Stimulated activated naive B cell treated with anti-CD40 and anti-IgM and Interleukin-4, amounts not matched to agents 10 μg/mL and 1 μg/mL and 100 μg/mL, for 72 hours (primary cell): ENCODE results near the gene IGFBP4.

Source experiments
- ATAC-seq, 2 donors: fragments of 150-1000 bp; cut with Tn5 transposase; replicated peaks; 2 replicates each; pipeline ENCODE4 v1.10.0; 2021; ENCODE audit warnings: moderate library complexity in 1 of 2
- DNase-seq: peaks from one replicate; pipeline ENCODE4 v3.0.0; 2021
- H3K27ac Mint-ChIP-seq: one replicate; pipeline ENCODE4 v1.8.0; 2022; ENCODE audit warnings: mild to moderate bottlenecking, mixed read lengths
- H3K27me3 Mint-ChIP-seq, 2 donors: one replicate each; pipeline ENCODE4 v1.8.0; 2022; ENCODE audit warnings: mixed read lengths in 2 of 2
- H3K36me3 Mint-ChIP-seq, 2 donors: one replicate each; pipeline ENCODE4 v1.8.0; 2022; ENCODE audit warnings: mixed read lengths in 2 of 2, mild to moderate bottlenecking in 1 of 2
- H3K4me1 Mint-ChIP-seq, 2 donors: one replicate each; pipeline ENCODE4 v1.8.0; 2022; ENCODE audit warnings: mixed read lengths in 2 of 2, mild to moderate bottlenecking in 1 of 2
- H3K4me3 Mint-ChIP-seq, 2 donors: one replicate each; pipeline ENCODE4 v1.8.0; 2022; ENCODE audit warnings: mild to moderate bottlenecking in 2 of 2, mixed read lengths in 2 of 2, moderate library complexity in 1 of 2
- H3K9me3 Mint-ChIP-seq, 2 donors: one replicate each; pipeline ENCODE4 v1.8.0; 2022; ENCODE audit warnings: mixed read lengths in 2 of 2, mild to moderate bottlenecking in 1 of 2

The IGFBP4 gene

GRCh38 chr17:40419559-40420331 lies 23.5 kb upstream of the IGFBP4 start:
- Mint-ChIP-seq H3K9me3 (no peaks in the 10 kb centered on the region), H3K4me1 (peaks cover 2 to 10% of the 10 kb centered on the region in 2 donors), H3K4me3 (peak overlapping the region; percentile 17 to 34), H3K36me3 (no peaks in the 10 kb centered on the region), H3K27ac (no peak overlapping the region), H3K27me3 (no peaks in the 10 kb centered on the region)
- no peak for ATAC-seq
- DNase-seq: no peak

DNA sequence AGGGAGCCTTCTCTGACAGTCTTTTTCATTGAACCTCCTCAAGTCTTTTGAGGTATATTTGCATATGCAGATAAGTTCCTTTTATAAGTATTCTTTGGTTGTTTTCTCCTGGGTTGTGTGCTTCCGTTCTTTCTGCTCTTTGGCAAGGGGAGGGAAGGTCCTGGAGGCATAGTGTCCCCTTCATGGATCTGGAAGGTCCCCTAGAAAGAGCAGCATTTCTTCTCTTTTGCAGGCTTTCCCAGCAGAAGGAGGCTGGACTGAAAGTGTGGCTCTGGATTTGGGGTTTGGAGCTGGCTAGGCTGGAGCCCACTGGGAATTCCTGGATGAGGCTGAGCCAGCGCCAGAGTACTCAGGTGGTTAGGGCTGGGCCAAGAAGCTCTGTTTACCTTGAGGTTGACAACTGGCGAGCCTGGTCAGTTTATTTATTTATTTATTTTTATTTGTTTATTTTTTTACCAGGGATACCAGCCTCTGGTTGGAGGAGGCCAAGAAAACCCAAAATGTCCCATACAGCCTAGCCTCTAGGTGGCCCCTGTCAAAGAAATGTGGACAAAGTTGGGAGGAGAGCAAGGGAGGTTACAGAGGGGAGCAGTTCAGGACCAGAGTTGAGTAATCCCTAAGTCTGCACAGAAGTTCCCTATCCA lies 20.1 kb upstream of the IGFBP4 start:
- no peaks in the 10 kb centered on the region for H3K36me3 Mint-ChIP-seq
- H3K27ac Mint-ChIP-seq: no peak overlapping the region
- no peaks in the 10 kb centered on the region for H3K27me3 Mint-ChIP-seq
- ATAC-seq: no peak
- no peak for DNase-seq
- H3K9me3 Mint-ChIP-seq: no peaks in the 10 kb centered on the region
- H3K4me1 Mint-ChIP-seq: peaks cover 0 to 6% of the 10 kb centered on the region in 2 donors
- no peak overlapping the region for H3K4me3 Mint-ChIP-seq

GRCh38 chr17:40425741-40426140 lies 17.5 kb upstream of the IGFBP4 start:
- Mint-ChIP-seq H3K27me3 (no peaks in the 10 kb centered on the region), H3K9me3 (no peaks in the 10 kb centered on the region), H3K27ac (peak overlapping the region; percentile 20), H3K4me3 (no peak overlapping the region), H3K36me3 (no peaks in the 10 kb centered on the region), H3K4me1 (no peaks in the 10 kb centered on the region)
- no peak for ATAC-seq
- no peak for DNase-seq

GRCh38 chr17:40427002-40427491 lies 16.2 kb upstream of the IGFBP4 start:
- Mint-ChIP-seq H3K36me3 (no peaks in the 10 kb centered on the region), H3K27ac (no peak overlapping the region), H3K4me3 (no peak overlapping the region), H3K4me1 (peaks cover 0 to 3% of the 10 kb centered on the region in 2 donors), H3K9me3 (no peaks in the 10 kb centered on the region), H3K27me3 (peaks cover 0 to 4% of the 10 kb centered on the region in 2 donors)
- DNase-seq: no peak
- ATAC-seq: peak; percentile 7 to 47

DNA sequence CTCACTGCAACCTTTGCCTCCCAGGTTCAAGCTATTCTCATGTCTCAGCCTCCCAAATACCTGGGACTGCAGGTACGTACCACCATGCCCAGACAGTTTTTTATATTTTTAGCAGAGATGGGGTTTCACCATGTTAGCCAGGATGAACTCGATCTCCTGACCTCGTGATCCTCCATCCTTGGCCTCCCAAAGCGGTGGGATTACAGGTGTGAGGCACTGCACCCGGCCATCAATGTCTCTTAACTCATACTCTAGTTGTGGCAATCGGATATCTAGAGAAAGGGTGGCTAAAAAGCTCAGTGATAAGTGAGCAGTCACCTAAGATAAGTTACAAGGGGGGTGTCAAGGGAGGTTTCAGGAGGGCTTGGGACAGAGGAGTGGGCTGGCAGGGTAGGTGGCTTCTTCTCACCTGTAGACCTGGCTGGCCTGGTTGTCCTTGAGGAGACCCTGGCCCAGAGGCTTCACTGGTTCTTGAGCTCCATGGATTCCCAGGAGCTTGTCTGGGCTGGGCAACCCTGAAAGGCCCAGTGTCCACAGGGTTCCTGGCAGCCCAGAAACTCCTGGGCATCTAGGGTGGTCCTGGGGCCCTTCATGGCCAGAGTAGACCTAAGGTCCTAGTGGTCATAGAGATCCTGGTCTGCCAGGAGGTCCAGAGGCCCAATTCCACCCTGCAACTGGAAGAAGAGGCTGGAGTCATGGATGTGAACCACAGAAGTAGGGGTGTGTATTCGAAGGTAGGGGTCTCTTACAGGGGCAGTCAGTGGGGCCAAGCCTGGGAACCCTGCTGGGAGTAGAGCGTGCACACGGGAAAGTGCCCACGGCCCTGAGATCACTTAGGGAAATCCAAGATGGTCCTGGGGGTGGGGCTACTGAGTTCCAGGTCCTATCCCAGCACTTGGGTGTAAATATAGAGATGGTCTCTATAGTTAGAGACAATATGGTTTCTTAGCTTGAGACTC lies 12.7 kb upstream of the IGFBP4 start:
- H3K27ac Mint-ChIP-seq: no peak overlapping the region
- H3K27me3 Mint-ChIP-seq: peaks cover 0 to 4% of the 10 kb centered on the region in 2 donors
- ATAC-seq (no peak), DNase-seq (no peak)
- H3K4me3 Mint-ChIP-seq: no peak overlapping the region
- peaks cover 0 to 3% of the 10 kb centered on the region in 2 donors for H3K4me1 Mint-ChIP-seq
- H3K9me3 Mint-ChIP-seq: no peaks in the 10 kb centered on the region
- no peaks in the 10 kb centered on the region for H3K36me3 Mint-ChIP-seq

GRCh38 chr17:40431231-40431602 lies 12.0 kb upstream of the IGFBP4 start:
- H3K9me3 Mint-ChIP-seq: no peaks in the 10 kb centered on the region
- H3K4me1 Mint-ChIP-seq: peaks cover 0 to 3% of the 10 kb centered on the region in 2 donors
- H3K36me3 Mint-ChIP-seq: no peaks in the 10 kb centered on the region
- no peak overlapping the region for H3K27ac Mint-ChIP-seq
- ATAC-seq: no peak
- no peak for DNase-seq
- H3K4me3 Mint-ChIP-seq: no peak overlapping the region
- peaks cover 0 to 4% of the 10 kb centered on the region in 2 donors for H3K27me3 Mint-ChIP-seq

DNA sequence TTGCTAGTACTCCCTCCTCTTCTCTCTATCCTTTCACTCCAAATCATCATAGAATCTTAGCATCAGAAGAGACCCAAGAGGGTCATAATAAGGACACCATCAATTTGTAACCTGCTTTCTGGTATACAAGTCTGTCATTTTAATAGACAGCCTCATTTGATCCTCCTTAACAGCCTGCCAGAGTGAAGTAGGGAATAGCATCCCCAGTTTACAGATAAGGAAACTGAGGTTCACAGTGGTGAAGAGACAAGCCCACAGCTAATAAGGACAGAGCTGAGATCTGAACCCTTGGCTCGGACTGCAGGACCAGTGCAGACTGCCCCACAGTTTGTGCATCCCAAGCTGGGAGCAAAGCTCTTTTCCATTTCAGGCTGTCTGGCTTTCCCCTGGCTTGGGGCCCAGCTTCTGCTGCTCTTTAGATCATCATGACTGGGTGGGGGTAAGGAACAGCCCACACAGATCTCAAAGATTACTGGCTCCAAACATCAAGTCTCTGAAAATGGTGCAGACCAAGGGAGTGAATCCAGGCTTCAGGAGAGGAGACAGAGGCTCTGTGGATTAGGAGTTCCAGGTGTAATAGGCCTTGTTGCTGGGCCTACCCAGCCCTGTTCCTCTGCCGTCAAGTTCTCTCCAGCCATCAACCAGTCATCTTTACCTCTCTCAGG lies 10.3 kb upstream of the IGFBP4 start:
- no peak for DNase-seq
- Mint-ChIP-seq H3K36me3 (no peaks in the 10 kb centered on the region), H3K27ac (no peak overlapping the region), H3K27me3 (peaks cover 0 to 4% of the 10 kb centered on the region in 2 donors), H3K4me1 (peaks cover 9 to 10% of the 10 kb centered on the region in 2 donors), H3K9me3 (no peaks in the 10 kb centered on the region), H3K4me3 (no peak overlapping the region)
- no peak for ATAC-seq

- no peaks in the 10 kb centered on the region for H3K36me3 Mint-ChIP-seq
- peaks cover 9 to 10% of the 10 kb centered on the region in 2 donors for H3K4me1 Mint-ChIP-seq
- peaks cover 0 to 4% of the 10 kb centered on the region in 2 donors for H3K27me3 Mint-ChIP-seq
- no peak for DNase-seq
- no peaks in the 10 kb centered on the region for H3K9me3 Mint-ChIP-seq
- H3K27ac Mint-ChIP-seq: no peak overlapping the region
- ATAC-seq: peak; percentile 45 to 63
- H3K4me3 Mint-ChIP-seq: no peak overlapping the region
Measured at GRCh38 chr17:40433551-40434415, 9.5 kb upstream of the IGFBP4 start.

DNA sequence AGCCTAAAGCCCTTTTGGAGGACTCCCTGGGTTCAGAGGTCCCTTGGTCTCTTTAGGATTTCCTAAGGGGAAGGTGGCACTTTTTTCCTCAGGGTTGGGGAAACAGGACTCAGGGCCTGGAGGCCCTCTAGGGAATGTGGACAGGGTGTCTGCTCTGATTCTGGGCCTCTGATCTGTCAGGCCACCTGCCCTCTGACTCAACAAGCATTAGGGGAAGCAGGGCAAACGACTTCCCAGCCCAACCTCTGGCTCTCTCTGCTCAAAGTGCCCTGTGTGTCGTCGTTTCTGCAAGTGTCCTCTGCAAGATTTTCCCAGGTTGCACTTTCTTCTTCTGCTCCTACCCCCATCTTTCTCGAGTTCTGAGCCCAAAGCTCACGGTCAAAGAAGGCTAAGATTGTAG lies 6.6 kb upstream of the IGFBP4 start:
- Mint-ChIP-seq H3K4me1 (peaks cover 12 to 16% of the 10 kb centered on the region in 2 donors), H3K27me3 (peaks cover 0 to 3% of the 10 kb centered on the region in 2 donors), H3K27ac (no peak overlapping the region), H3K4me3 (no peak overlapping the region), H3K9me3 (no peaks in the 10 kb centered on the region), H3K36me3 (no peaks in the 10 kb centered on the region)
- ATAC-seq (no peak), DNase-seq (no peak)

GRCh38 chr17:40437095-40437732 lies 6.0 kb upstream of the IGFBP4 start:
- no peak for ATAC-seq
- Mint-ChIP-seq H3K27me3 (no peaks in the 10 kb centered on the region), H3K4me1 (peaks cover 12 to 16% of the 10 kb centered on the region in 2 donors), H3K9me3 (no peaks in the 10 kb centered on the region), H3K36me3 (no peaks in the 10 kb centered on the region), H3K4me3 (no peak overlapping the region), H3K27ac (peak overlapping the region; percentile 42)
- DNase-seq: no peak

GRCh38 chr17:40440166-40440565 lies 3.1 kb upstream of the IGFBP4 start:
- Mint-ChIP-seq H3K9me3 (no peaks in the 10 kb centered on the region), H3K4me1 (peaks cover 28 to 39% of the 10 kb centered on the region in 2 donors), H3K27ac (no peak overlapping the region), H3K36me3 (no peaks in the 10 kb centered on the region), H3K27me3 (no peaks in the 10 kb centered on the region), H3K4me3 (no peak overlapping the region)
- ATAC-seq (no peak), DNase-seq (no peak)

GRCh38 chr17:40442392-40443195 lies 656 bp upstream of the IGFBP4 start:
- Mint-ChIP-seq H3K27ac (peak overlapping the region; percentile 68), H3K9me3 (no peaks in the 10 kb centered on the region), H3K27me3 (no peaks in the 10 kb centered on the region), H3K4me3 (peak overlapping the region; percentile 55 to 56), H3K4me1 (peaks cover 28 to 48% of the 10 kb centered on the region in 2 donors), H3K36me3 (no peaks in the 10 kb centered on the region)
- DNase-seq: no peak
- no peak for ATAC-seq
